SK-N-MC (cell line): ENCODE results near the gene TRIM71.

Experiments
- EZH2 ChIP-seq: fragments of 200-600 bp; sonication (generic); IDR thresholded peaks from one replicate; pipeline ENCODE4 v1.6.1; 2017; ENCODE audit warnings: antibody characterized with exemption
- FOXP2 ChIP-seq: optimal IDR thresholded peaks from 2 replicates; pipeline ENCODE3; 2011; ENCODE audit warnings: mild to moderate bottlenecking, moderate library complexity; ENCODE audit not compliant: insufficient read depth; ENCODE audit errors: extremely low read length, control extremely low read depth

- TF ChIP-seq EZH2: no peak
- TF ChIP-seq FOXP2: no peak
These were observed 104.3 kb downstream of the TRIM71 start for GRCh38 chr3:32922078-32922477.
